ENCODE data around the gene FAM120AOS.

Gene FAM120AOS

GRCh38 chr9:93466416-93467061, 13.2 kb upstream of the FAM120AOS start:
- no peak for DNase-seq
- TF ChIP-seq, protein P1, sequence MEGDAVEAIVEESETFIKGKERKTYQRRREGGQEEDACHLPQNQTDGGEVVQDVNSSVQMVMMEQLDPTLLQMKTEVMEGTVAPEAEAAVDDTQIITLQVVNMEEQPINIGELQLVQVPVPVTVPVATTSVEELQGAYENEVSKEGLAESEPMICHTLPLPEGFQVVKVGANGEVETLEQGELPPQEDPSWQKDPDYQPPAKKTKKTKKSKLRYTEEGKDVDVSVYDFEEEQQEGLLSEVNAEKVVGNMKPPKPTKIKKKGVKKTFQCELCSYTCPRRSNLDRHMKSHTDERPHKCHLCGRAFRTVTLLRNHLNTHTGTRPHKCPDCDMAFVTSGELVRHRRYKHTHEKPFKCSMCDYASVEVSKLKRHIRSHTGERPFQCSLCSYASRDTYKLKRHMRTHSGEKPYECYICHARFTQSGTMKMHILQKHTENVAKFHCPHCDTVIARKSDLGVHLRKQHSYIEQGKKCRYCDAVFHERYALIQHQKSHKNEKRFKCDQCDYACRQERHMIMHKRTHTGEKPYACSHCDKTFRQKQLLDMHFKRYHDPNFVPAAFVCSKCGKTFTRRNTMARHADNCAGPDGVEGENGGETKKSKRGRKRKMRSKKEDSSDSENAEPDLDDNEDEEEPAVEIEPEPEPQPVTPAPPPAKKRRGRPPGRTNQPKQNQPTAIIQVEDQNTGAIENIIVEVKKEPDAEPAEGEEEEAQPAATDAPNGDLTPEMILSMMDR (IDR thresholded peaks at IDR 0.05; ENCODE audit: low read depth, low read length): no peak
- H3K9me3 ChIP-seq: no peaks in the 10 kb centered on the region

DNA sequence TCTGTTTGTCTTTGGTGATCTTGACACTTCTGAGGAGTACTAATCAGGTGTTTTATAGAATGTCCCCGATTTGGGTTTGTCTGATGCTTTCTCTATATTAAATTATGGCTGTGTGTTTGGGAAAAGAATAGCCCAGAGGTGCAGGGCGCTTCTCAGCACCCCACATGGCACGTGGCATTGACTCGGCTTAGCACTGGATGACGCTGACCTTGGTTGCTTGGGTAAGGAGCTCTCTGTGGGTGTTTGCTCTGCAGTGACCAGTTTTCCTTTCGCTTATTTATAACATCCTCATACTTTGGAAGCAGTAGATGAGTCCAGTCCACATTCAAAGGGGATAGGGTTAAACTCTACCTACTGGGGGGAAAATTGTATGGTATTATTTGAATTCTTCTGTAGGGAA, 12.5 kb upstream of the FAM120AOS start:
- H3K4me1 ChIP-seq: peaks cover 2% of the 10 kb centered on the region; the same call in 1 of the 2 replicates
- H3K4me3 ChIP-seq (ENCODE audit: low read depth, low read length): no peak overlapping the region
- TF ChIP-seq, protein P1 (IDR thresholded peaks at IDR 0.05; ENCODE audit: low read depth, low read length): no peak
- no peaks in the 10 kb centered on the region for H3K27me3 ChIP-seq
- DNase-seq: no peak
- H3K36me3 ChIP-seq: peaks cover 5% of the 10 kb centered on the region
- no peaks in the 10 kb centered on the region for H3K9me3 ChIP-seq

More at GRCh38 chr9:93466416-93467061, 13.2 kb upstream of the FAM120AOS start:
- H3K36me3 ChIP-seq: peaks cover 12% of the 10 kb centered on the region
- H3K4me1 ChIP-seq: no peaks in the 10 kb centered on the region; the same call in 1 of the 2 replicates
- no peaks in the 10 kb centered on the region for H3K27me3 ChIP-seq
- no peak overlapping the region for H3K4me3 ChIP-seq (ENCODE audit: low read depth, low read length)

- H3K4me1 ChIP-seq: peaks cover 2% of the 10 kb centered on the region; the same call in 1 of the 2 replicates
Observed at GRCh38 chr9:93464876-93465275, 11.5 kb upstream of the FAM120AOS start.

DNA sequence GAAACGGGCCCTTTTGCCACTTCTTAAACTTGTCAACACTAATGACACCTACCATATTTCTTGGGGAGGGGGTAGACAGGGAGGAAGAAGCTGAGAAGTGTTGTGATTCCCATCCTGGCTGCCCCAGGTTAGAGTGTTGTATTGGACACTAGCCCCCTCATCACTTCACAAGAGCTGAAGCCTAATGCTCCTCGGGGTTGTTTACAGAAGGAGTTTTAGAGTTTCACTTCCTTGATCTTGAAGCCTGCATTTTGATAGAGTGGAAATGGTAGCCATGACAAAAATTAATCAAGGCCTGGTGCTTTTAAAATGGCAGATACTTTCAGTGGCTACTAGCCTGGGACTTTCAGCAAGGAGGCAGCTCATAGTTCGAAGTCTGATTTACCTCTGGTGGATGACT, 11.0 kb upstream of the FAM120AOS start:
- Histone ChIP-seq H3K27me3 (no peaks in the 10 kb centered on the region), H3K36me3 (peaks cover 3% of the 10 kb centered on the region; the same call in 1 of the 2 replicates), H3K9me3 (no peaks in the 10 kb centered on the region), H3K4me3 (ENCODE audit: low read depth, low read length) (no peak overlapping the region), H3K4me1 (peaks cover 2% of the 10 kb centered on the region; the same call in 1 of the 2 replicates)
- DNase-seq: no peak
- TF ChIP-seq, protein P1 (IDR thresholded peaks at IDR 0.05; ENCODE audit: low read depth, low read length): no peak

More at GRCh38 chr9:93464876-93465275, 11.5 kb upstream of the FAM120AOS start:
- DNase-seq: no peak
- TF ChIP-seq, protein P1 (IDR thresholded peaks at IDR 0.05; ENCODE audit: low read depth, low read length): no peak
- Histone ChIP-seq H3K27me3 (no peaks in the 10 kb centered on the region), H3K36me3 (peaks cover 3% of the 10 kb centered on the region; the same call in 1 of the 2 replicates), H3K9me3 (no peaks in the 10 kb centered on the region), H3K4me3 (ENCODE audit: low read depth, low read length) (no peak overlapping the region)

DNA sequence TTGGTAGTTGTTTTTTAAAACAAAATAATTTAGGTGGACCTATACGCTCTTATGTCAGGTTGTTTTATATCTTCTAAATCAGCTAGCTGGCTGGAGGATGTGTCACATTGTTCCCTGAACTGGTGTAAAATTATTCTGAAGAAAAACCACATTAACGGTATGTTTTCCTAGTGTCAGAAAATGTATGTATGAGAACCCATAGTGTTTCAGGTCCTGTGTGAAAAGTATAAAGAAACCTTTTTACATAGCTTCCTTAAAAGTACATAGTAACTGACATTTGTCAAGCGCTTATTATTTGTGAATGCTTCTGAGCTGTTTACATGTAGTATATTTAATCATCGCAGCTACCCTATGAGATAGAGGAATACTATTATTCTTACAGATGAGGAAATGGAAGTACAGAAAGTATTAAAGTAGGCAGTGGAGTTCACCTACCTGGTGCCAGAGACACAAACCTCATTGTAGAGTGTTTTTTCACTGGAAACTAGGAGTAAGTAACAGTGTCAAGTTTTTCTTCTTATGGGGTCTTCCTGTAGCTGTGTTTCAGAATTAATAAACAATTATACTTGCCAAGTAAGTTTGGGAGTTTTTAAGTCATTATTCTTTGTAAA, 10.4 kb upstream of the FAM120AOS start:
- no peak for DNase-seq
- Histone ChIP-seq H3K9me3 (no peaks in the 10 kb centered on the region), H3K27me3 (no peaks in the 10 kb centered on the region), H3K36me3 (peaks cover 3% of the 10 kb centered on the region; the same call in 1 of the 2 replicates), H3K4me1 (peaks cover 7% of the 10 kb centered on the region; the same call in 1 of the 2 replicates), H3K4me3 (ENCODE audit: low read depth, low read length) (no peak overlapping the region)
- TF ChIP-seq, protein P1 (IDR thresholded peaks at IDR 0.05; ENCODE audit: low read depth, low read length): no peak

DNA sequence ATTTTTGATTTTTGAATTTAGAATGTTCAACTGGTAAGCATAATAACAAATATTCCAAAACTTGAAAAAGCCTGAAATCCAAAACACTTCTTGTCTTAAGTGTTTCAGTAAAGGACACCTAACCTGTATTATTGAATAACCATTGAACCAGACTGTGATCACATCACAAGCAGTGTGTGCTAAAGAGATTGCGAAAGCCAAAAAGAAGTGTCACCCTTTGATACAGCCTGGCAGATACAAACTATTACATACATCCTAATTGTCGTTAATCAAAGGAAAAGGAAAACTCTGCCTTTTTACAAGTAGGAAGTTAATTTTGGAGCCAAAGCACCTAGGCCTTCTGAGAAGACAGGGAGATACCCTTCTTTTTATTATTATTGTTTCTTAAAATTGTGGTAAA, 8.4 kb upstream of the FAM120AOS start:
- Histone ChIP-seq H3K27me3 (no peaks in the 10 kb centered on the region), H3K4me1 (peaks cover 7% of the 10 kb centered on the region; the same call in 1 of the 2 replicates), H3K9me3 (no peaks in the 10 kb centered on the region), H3K4me3 (ENCODE audit: low read depth, low read length) (no peak overlapping the region), H3K36me3 (peaks cover 3% of the 10 kb centered on the region; the same call in 1 of the 2 replicates)
- DNase-seq: no peak
- TF ChIP-seq, protein P1 (IDR thresholded peaks at IDR 0.05; ENCODE audit: low read depth, low read length): no peak
